ENCODE data around the gene MCAT. TPM values are rescaled to one million over a fixed set of nuclear protein-coding genes. Genes with fewer than 3 reads are reported as not detected.

MCAT gene
- total and polyA plus RNA-seq, 2 of the 4 experiments (the other 2 are of a cell fraction): 7.3 to 19.7 TPM

- in situ Hi-C loops (cut with MboI; ENCODE audit: low sequenced_read_pairs) (no loop called here), dilution Hi-C loops (cut with HindIII; ENCODE audit: low sequenced_read_pairs, unreplicated experiment) (no loop called here), intact Hi-C loops (cut with micrococcal nuclease) (no loop called here)
- POLR2A ChIA-PET (ENCODE audit: unreplicated experiment): no interaction called here
- Histone ChIP-seq H2AK9ac (replicated peaks; ENCODE audit: low read depth, low read length, poor library complexity) (no peak overlapping the region), H4K91ac (ENCODE audit: insufficient read depth, low read depth, low read length) (no peak overlapping the region), H3K27me3 (ENCODE audit: control insufficient read depth, insufficient read depth, low read length) (no peaks in the 10 kb centered on the region), H3K18ac (ENCODE audit: low read depth, low read length) (no peak overlapping the region), H3K4me2 (ENCODE audit: low read depth, low read length) (no peak overlapping the region), H3K27ac (ENCODE audit: insufficient read depth, low read length) (no peak overlapping the region), H3K79me1 (ENCODE audit: low read depth in 1 of 2, low read length in 2 of 2) (peaks cover 5 to 16% of the 10 kb centered on the region in 2 experiments; a peak in 3 of 4 replicates), H3K36me3 (ENCODE audit: control insufficient read depth, insufficient read depth, low read length) (peaks cover 31% of the 10 kb centered on the region), H2AK5ac (ENCODE audit: low read depth, low read length) (no peak overlapping the region), H2BK120ac (ENCODE audit: low read depth, low read length) (no peak overlapping the region), H2BK20ac (ENCODE audit: low read depth, low read length) (no peak overlapping the region), H3K9ac (ENCODE audit: low read depth, low read length) (no peak overlapping the region), H3K4me3 (ENCODE audit: insufficient read depth, low read depth, low read length) (no peak overlapping the region), H4K8ac (ENCODE audit: low read depth in 2 of 2, low read length in 2 of 2) (no peak overlapping the region), H4K5ac (ENCODE audit: low read depth, low read length) (no peak overlapping the region), H3K4ac (ENCODE audit: low read depth, low read length) (no peak overlapping the region), H2AFZ (replicated peaks; ENCODE audit: low read length, poor library complexity) (no peak overlapping the region), H2BK15ac (ENCODE audit: low read depth, low read length) (no peak overlapping the region), H3K9me3 (ENCODE audit: control insufficient read depth, insufficient read depth, low read length) (no peaks in the 10 kb centered on the region), H3K9me1 (ENCODE audit: insufficient read depth, low read length) (peaks cover 4% of the 10 kb centered on the region), H2BK5ac (ENCODE audit: low read depth, low read length, poor library complexity, severe bottlenecking) (no peak overlapping the region), H3K4me1 (ENCODE audit: control insufficient read depth, insufficient read depth, low read length) (no peaks in the 10 kb centered on the region), H3K14ac (replicated peaks; ENCODE audit: low read depth, low read length) (no peak overlapping the region; the same call in 1 of the 2 replicates), H4K20me1 (ENCODE audit: insufficient read depth, low read length) (peaks cover 16% of the 10 kb centered on the region), H3K23ac (ENCODE audit: low read depth, low read length) (no peak overlapping the region), H3K56ac (ENCODE audit: extremely low read depth, insufficient read depth, low read length) (no peak overlapping the region)
- DNase-seq (no peak), ATAC-seq (ENCODE audit: low read depth) (no peak)
- BruUV-seq (replicated peaks): no TSS peak
- no peak for TF ChIP-seq BHLHE40 (IDR thresholded peaks at IDR 0.05; ENCODE audit: low read depth, low read length)
- TF ChIP-seq FOS (IDR thresholded peaks at IDR 0.05; ENCODE audit: low read depth, low read length): no peak
- no peak for TF ChIP-seq RCOR1 (IDR thresholded peaks at IDR 0.05; ENCODE audit: insufficient replicate concordance, low read length)
- no peak for TF ChIP-seq NFE2L2 (IDR thresholded peaks at IDR 0.05; ENCODE audit: low read depth, low read length)
- TF ChIP-seq CEBPB (IDR thresholded peaks at IDR 0.05; ENCODE audit: low read depth, low read length): no peak
- no peak for TF ChIP-seq MXI1 (IDR thresholded peaks at IDR 0.05; ENCODE audit: borderline replicate concordance, low read depth, low read length)
- no peak for TF ChIP-seq MAFK (IDR thresholded peaks at IDR 0.05; ENCODE audit: low read depth, low read length)
- TF ChIP-seq ELK1 (IDR thresholded peaks at IDR 0.05; ENCODE audit: borderline replicate concordance, low read depth, low read length): no peak
- no peak for TF ChIP-seq RAD21 (IDR thresholded peaks at IDR 0.05; ENCODE audit: low read length)
- no peak for TF ChIP-seq POLR2A (IDR thresholded peaks at IDR 0.05; ENCODE audit: low read depth, low read length)
- TF ChIP-seq CTCF (conservative IDR thresholded peaks at IDR 0.05; ENCODE audit: low read depth, low read length): no peak
- TF ChIP-seq USF2 (IDR thresholded peaks at IDR 0.05; ENCODE audit: low read depth, low read length): no peak
- TF ChIP-seq SMC3 (IDR thresholded peaks at IDR 0.05; ENCODE audit: low read depth, low read length): no peak
- TF ChIP-seq MAZ (IDR thresholded peaks at IDR 0.05; ENCODE audit: borderline replicate concordance, low read depth, low read length): no peak
- TF ChIP-seq CHD1 (IDR thresholded peaks at IDR 0.05; ENCODE audit: low read depth, low read length): no peak
- no peak for TF ChIP-seq RFX5 (IDR thresholded peaks at IDR 0.05; ENCODE audit: low read depth, low read length)
- CTCF ChIA-PET: no interaction called here
- 77% methylated on average over 10 of the region's 16 CpGs; no CpG with 5 or more reads in 1 of the 2 experiments for WGBS, 2 experiments (ENCODE audit: extremely low coverage in 2 of 2, insufficient read length in 1 of 2)
Measured at GRCh38 chr22:43164636-43165035, 21.4 kb upstream of the MCAT start.

Data from IMR-90 (cell line).